OCI-LY3 (cell line): ENCODE results near the gene OVAAL.

Source experiments
- H2AFZ ChIP-seq: fragments of 200-600, 300-600 bp; shearing (Covaris generic); 2 replicates; pipeline ENCODE4 v1.6.0; 2014; ENCODE audit warnings: antibody characterized with exemption, low read depth, low read length
- H3K27ac ChIP-seq: fragments of 200-600, 300-600 bp; sonication (generic); 2 replicates; pipeline ENCODE4 v1.5.1; 2014; ENCODE audit warnings: mild to moderate bottlenecking, low read length, moderate library complexity, mixed read lengths
- H3K27me3 ChIP-seq: fragments of 200-600, 300-600 bp; sonication (generic); 2 replicates; pipeline ENCODE4 v1.6.1; 2014; ENCODE audit warnings: low read depth, low read length, mixed read lengths
- H3K36me3 ChIP-seq: fragments of 200-600, 300-600 bp; sonication (generic); replicated peaks from 2 replicates; pipeline ENCODE3; 2014; ENCODE audit warnings: low read depth, low read length, mixed read lengths
- H3K4me1 ChIP-seq: fragments of 300-600, 200-600 bp; sonication (generic); 2 replicates; pipeline ENCODE4 v1.6.1; 2014; ENCODE audit warnings: low read length, mixed read lengths
- H3K4me2 ChIP-seq: fragments of 200-600, 300-600 bp; sonication (generic); 2 replicates; pipeline ENCODE4 v1.6.1; 2014; ENCODE audit warnings: low read length, mixed read lengths
- H3K4me3 ChIP-seq: fragments of 300-600, 200-600 bp; sonication (generic); 2 replicates; pipeline ENCODE4 v1.5.1; 2014; ENCODE audit warnings: antibody characterized with exemption, mild to moderate bottlenecking, low read length, moderate library complexity
- H3K79me2 ChIP-seq: fragments of 300-600, 200-600 bp; shearing (Covaris generic); 2 replicates; pipeline ENCODE4 v1.6.1; 2014; ENCODE audit warnings: mild to moderate bottlenecking, low read length, mixed read lengths
- H3K9ac ChIP-seq: fragments of 300-600, 200-600 bp; shearing (Covaris generic); 2 replicates; pipeline ENCODE4 v1.6.0; 2014; ENCODE audit warnings: mild to moderate bottlenecking, low read length, moderate library complexity
- H3K9me3 ChIP-seq: fragments of 200-600, 300-600 bp; shearing (Covaris generic); 2 replicates; pipeline ENCODE4 v1.6.1; 2014; ENCODE audit warnings: low read length, mixed read lengths; ENCODE audit not compliant: insufficient read depth
- H4K20me1 ChIP-seq: fragments of 200-600, 300-600 bp; sonication (generic); 2 replicates; pipeline ENCODE4 v1.6.1; 2016; ENCODE audit warnings: low read length, mixed read lengths; ENCODE audit not compliant: insufficient read depth
- CTCF ChIP-seq: fragments of 200-600, 300-600 bp; sonication (generic); IDR thresholded peaks from 2 replicates; pipeline ENCODE4 v1.5.1; 2014; ENCODE audit warnings: antibody characterized with exemption, low read length, low read depth
- EZH2phosphoT487 ChIP-seq: fragments of 200-600 bp; shearing (Covaris generic); IDR thresholded peaks from 2 replicates; pipeline ENCODE4 v1.6.1; 2018; ENCODE audit warnings: antibody characterized with exemption, mixed run types, low read depth

The OVAAL gene

GRCh38 chr1:180601512-180601911 lies 42.7 kb downstream of the OVAAL start:
- H3K27ac ChIP-seq, result no peak overlapping the region
- 0 out of 2 replicates have a peak, but pooled peaks cover 7% of the 10 kb centered on the region for H3K27me3 ChIP-seq

DNA sequence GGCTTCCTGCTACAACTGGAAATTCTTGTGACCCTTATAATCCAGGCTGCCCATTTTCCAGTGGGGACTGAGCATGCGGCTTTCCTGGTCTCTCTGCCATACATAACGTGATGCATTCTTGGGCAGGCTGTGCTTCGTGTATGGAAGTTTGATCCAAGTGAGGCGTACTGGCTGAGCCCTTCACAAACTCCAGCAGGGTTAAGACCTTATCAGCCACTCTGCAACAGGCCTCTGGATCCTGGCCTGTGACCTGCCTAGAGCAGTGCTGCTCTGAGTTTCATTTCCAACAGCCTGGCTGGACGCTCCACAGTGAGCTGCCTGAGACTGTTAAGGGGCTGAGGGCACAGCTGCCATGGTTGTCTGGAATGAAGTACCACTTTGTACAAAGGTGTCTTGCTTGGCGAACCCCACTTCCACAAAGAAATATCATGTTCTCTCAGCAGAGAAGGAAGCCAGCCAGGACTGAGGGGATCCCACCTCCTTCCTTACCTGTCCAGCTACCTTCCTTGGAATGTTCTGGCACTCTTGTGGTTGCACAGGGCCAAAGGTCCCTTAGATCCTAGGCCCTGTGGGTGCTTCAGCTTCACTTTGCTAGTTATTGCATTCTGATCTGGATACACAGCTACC lies 44.6 kb downstream of the OVAAL start:
- Histone ChIP-seq H3K9ac (no peak overlapping the region), H2AFZ (no peak overlapping the region), H3K27ac (no peak overlapping the region), H3K4me3 (no peak overlapping the region), H3K4me1 (no peaks in the 10 kb centered on the region), H3K79me2 (no peaks in the 10 kb centered on the region), H3K9me3 (no peaks in the 10 kb centered on the region), H3K4me2 (no peak overlapping the region), H4K20me1 (no peaks in the 10 kb centered on the region), H3K36me3 (no peaks in the 10 kb centered on the region), H3K27me3 (0 out of 2 replicates have a peak, but pooled peaks cover 7% of the 10 kb centered on the region)
- TF ChIP-seq CTCF (no peak), EZH2phosphoT487 (no peak)

More at GRCh38 chr1:180601512-180601911, 42.7 kb downstream of the OVAAL start:
- Histone ChIP-seq H4K20me1 (no peaks in the 10 kb centered on the region), H3K36me3 (no peaks in the 10 kb centered on the region), H3K9ac (no peak overlapping the region), H3K4me2 (no peak overlapping the region), H2AFZ (no peak overlapping the region), H3K9me3 (no peaks in the 10 kb centered on the region), H3K79me2 (no peaks in the 10 kb centered on the region), H3K4me1 (no peaks in the 10 kb centered on the region), H3K4me3 (no peak overlapping the region)
- TF ChIP-seq EZH2phosphoT487, result no peak

- no peaks in the 10 kb centered on the region for H3K9me3 ChIP-seq
- H3K27ac ChIP-seq, result no peak overlapping the region
- no peak overlapping the region for H3K4me2 ChIP-seq
- H3K79me2 ChIP-seq, result no peaks in the 10 kb centered on the region
- H3K4me1 ChIP-seq, result no peaks in the 10 kb centered on the region
- no peak overlapping the region for H3K4me3 ChIP-seq
- H3K36me3 ChIP-seq, result no peaks in the 10 kb centered on the region
- H4K20me1 ChIP-seq, result no peaks in the 10 kb centered on the region
- 0 out of 2 replicates have a peak, but pooled peaks cover 7% of the 10 kb centered on the region for H3K27me3 ChIP-seq
- H2AFZ ChIP-seq, result no peak overlapping the region
- TF ChIP-seq EZH2phosphoT487 (no peak), CTCF (no peak)
- H3K9ac ChIP-seq, result no peak overlapping the region
Observed at GRCh38 chr1:180603850-180604226, 45.1 kb downstream of the OVAAL start.

DNA sequence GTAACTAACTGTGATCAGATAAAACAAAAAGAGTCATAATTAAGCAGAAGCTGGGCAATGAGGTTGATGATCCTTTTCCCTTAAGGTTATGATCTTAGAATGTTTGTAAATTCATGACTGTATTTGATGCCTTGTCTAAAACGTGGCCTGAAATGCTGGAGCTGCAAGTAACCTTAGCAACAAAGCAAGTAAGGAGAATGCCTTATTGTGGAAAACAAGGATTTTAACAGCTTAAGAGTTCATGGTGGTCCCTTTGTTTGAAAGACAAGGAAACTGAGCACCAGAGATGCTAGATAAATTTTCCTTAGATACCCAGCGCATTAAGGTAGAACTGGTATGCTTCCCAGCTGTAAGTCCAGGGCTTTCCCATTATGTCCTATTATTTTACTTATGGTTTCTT lies 47.4 kb downstream of the OVAAL start:
- H3K9ac ChIP-seq, result no peak overlapping the region
- H3K79me2 ChIP-seq, result no peaks in the 10 kb centered on the region
- H3K9me3 ChIP-seq, result no peaks in the 10 kb centered on the region

More for the DNA sequence above, 47.4 kb downstream of the OVAAL start:
- Histone ChIP-seq H3K4me2 (no peak overlapping the region), H3K27ac (no peak overlapping the region), H3K27me3 (0 out of 2 replicates have a peak, but pooled peaks cover 5% of the 10 kb centered on the region), H3K36me3 (no peaks in the 10 kb centered on the region), H2AFZ (no peak overlapping the region), H3K4me1 (no peaks in the 10 kb centered on the region), H3K4me3 (no peak overlapping the region), H4K20me1 (no peaks in the 10 kb centered on the region)
- no peak for TF ChIP-seq CTCF
